ENCODE results near the gene NR2F2.

The NR2F2 gene

GRCh38 chr15:96330450-96331143 lies at the start of gene NR2F2:
TSS of gene NR2F2 (plus strand) at chr15:96330700. CDS start at chr15:96332106, 1,406 bp downstream.
- DNase-seq (ENCODE audit: low read depth, low spot score) = peak; percentile 93
- peak within 1 kb of the TSS; percentile 94 for H3K27ac ChIP-seq

- no peak for DNase-seq (ENCODE audit: low read depth, low spot score)
- no peak overlapping the region for H3K27ac ChIP-seq
Observed at GRCh38 chr15:96285305-96285704, 45.2 kb upstream of the NR2F2 start.

- no peak for DNase-seq (ENCODE audit: low read depth, low spot score)
- H3K27ac ChIP-seq = no peak overlapping the region
Observed at GRCh38 chr15:96285729-96286254, 44.7 kb upstream of the NR2F2 start.

- H3K27ac ChIP-seq = no peak overlapping the region
- DNase-seq (ENCODE audit: low read depth, low spot score) = no peak
Observed at GRCh38 chr15:96290679-96291078, 39.8 kb upstream of the NR2F2 start.

- no peak for DNase-seq (ENCODE audit: low read depth, low spot score)
- no peak overlapping the region for H3K27ac ChIP-seq
Observed at GRCh38 chr15:96292635-96293034, 37.9 kb upstream of the NR2F2 start.

GRCh38 chr15:96293441-96293840 lies 37.1 kb upstream of the NR2F2 start:
- DNase-seq (ENCODE audit: low read depth, low spot score) = no peak
- H3K27ac ChIP-seq = no peak overlapping the region

- no peak overlapping the region for H3K27ac ChIP-seq
- no peak for DNase-seq (ENCODE audit: low read depth, low spot score)
Observed at GRCh38 chr15:96294766-96295165, 35.7 kb upstream of the NR2F2 start.

- no peak overlapping the region for H3K27ac ChIP-seq
- peak; percentile 48 for DNase-seq (ENCODE audit: low read depth, low spot score)
Observed at GRCh38 chr15:96296264-96296663, 34.2 kb upstream of the NR2F2 start.

GRCh38 chr15:96297783-96298182 lies 32.7 kb upstream of the NR2F2 start:
- no peak overlapping the region for H3K27ac ChIP-seq

GRCh38 chr15:96298217-96298616 lies 32.3 kb upstream of the NR2F2 start:
- no peak overlapping the region for H3K27ac ChIP-seq
- DNase-seq (ENCODE audit: low read depth, low spot score) = no peak

More at GRCh38 chr15:96297783-96298182, 32.7 kb upstream of the NR2F2 start:
- DNase-seq (ENCODE audit: low read depth, low spot score) = no peak

- DNase-seq (ENCODE audit: low read depth, low spot score) = no peak
- no peak overlapping the region for H3K27ac ChIP-seq
Observed at GRCh38 chr15:96300836-96301235, 29.7 kb upstream of the NR2F2 start.

- no peak for DNase-seq (ENCODE audit: low read depth, low spot score)
- no peak overlapping the region for H3K27ac ChIP-seq
Observed at GRCh38 chr15:96303503-96304056, 26.9 kb upstream of the NR2F2 start.

- no peak overlapping the region for H3K27ac ChIP-seq
- DNase-seq (ENCODE audit: low read depth, low spot score) = no peak
Observed at GRCh38 chr15:96304839-96305238, 25.7 kb upstream of the NR2F2 start.

- DNase-seq (ENCODE audit: low read depth, low spot score) = no peak
Observed at GRCh38 chr15:96306321-96306720, 24.2 kb upstream of the NR2F2 start.

GRCh38 chr15:96307856-96308394 lies 22.6 kb upstream of the NR2F2 start:
- DNase-seq (ENCODE audit: low read depth, low spot score) = no peak

More at GRCh38 chr15:96306321-96306720, 24.2 kb upstream of the NR2F2 start:
- no peak overlapping the region for H3K27ac ChIP-seq

GRCh38 chr15:96309143-96309660 lies 21.3 kb upstream of the NR2F2 start:
- H3K27ac ChIP-seq = no peak overlapping the region
- DNase-seq (ENCODE audit: low read depth, low spot score) = no peak

More at GRCh38 chr15:96307856-96308394, 22.6 kb upstream of the NR2F2 start:
- no peak overlapping the region for H3K27ac ChIP-seq

- DNase-seq (ENCODE audit: low read depth, low spot score) = no peak
- H3K27ac ChIP-seq = no peak overlapping the region
Observed at GRCh38 chr15:96311256-96311955, 19.1 kb upstream of the NR2F2 start.

- no peak overlapping the region for H3K27ac ChIP-seq
- no peak for DNase-seq (ENCODE audit: low read depth, low spot score)
Observed at GRCh38 chr15:96311956-96312294, 18.6 kb upstream of the NR2F2 start.

GRCh38 chr15:96312641-96313335 lies 17.7 kb upstream of the NR2F2 start:
- H3K27ac ChIP-seq = no peak overlapping the region

GRCh38 chr15:96314518-96314917 lies 16.0 kb upstream of the NR2F2 start:
- H3K27ac ChIP-seq = no peak overlapping the region
- no peak for DNase-seq (ENCODE audit: low read depth, low spot score)

More at GRCh38 chr15:96312641-96313335, 17.7 kb upstream of the NR2F2 start:
- peak; percentile 78 for DNase-seq (ENCODE audit: low read depth, low spot score)
